ENCODE measurements around the gene NTM.

DNA sequence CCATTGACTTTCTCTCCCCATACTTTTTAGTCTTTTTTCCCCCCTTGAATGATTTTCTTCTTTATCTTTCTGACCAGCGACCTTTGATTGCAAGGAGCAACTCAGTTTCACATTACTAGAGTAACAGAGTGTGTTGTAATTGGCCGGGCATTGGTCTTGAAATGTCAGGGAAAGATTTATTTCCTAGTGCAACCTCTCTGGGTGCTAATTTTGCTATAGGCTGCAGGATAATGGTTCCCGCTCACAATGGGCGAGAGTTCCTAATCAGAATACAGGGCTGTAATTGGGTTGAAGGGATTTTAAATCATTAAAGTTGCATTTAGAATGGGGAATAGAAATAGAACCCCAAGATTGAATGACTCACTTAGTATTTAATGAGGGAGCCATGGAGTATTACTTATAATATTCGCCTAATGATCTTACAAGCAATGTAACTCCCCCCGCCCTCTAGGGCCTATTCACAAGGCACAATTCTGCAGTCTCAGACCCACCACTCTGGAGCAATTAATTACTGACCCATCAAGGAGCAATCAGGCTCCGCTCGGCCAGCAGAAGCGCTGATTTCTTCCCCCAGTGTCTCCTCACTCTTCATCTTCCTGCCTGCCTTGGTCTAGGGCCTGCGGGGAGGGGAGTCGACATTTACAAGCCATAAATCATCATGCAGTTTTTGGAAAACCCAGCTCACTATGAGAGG lies 725.9 kb downstream of the NTM start:
- TF ChIP-seq, protein P1, sequence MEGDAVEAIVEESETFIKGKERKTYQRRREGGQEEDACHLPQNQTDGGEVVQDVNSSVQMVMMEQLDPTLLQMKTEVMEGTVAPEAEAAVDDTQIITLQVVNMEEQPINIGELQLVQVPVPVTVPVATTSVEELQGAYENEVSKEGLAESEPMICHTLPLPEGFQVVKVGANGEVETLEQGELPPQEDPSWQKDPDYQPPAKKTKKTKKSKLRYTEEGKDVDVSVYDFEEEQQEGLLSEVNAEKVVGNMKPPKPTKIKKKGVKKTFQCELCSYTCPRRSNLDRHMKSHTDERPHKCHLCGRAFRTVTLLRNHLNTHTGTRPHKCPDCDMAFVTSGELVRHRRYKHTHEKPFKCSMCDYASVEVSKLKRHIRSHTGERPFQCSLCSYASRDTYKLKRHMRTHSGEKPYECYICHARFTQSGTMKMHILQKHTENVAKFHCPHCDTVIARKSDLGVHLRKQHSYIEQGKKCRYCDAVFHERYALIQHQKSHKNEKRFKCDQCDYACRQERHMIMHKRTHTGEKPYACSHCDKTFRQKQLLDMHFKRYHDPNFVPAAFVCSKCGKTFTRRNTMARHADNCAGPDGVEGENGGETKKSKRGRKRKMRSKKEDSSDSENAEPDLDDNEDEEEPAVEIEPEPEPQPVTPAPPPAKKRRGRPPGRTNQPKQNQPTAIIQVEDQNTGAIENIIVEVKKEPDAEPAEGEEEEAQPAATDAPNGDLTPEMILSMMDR (IDR thresholded peaks at IDR 0.05) = no peak
- TF ChIP-seq POLR2AphosphoS5 (IDR thresholded peaks at IDR 0.05) (no peak), POLR2A (IDR thresholded peaks at IDR 0.05) (no peak), EP300 (IDR thresholded peaks at IDR 0.05) (no peak)
